ENCODE results near the gene METTL9.
"Not testable (repeated sequence)": the region's sequence is repeated elsewhere in the genome, so short reads cannot be mapped to it uniquely, and the experiment has no call there.

The METTL9 gene

GRCh38 chr16:21637032-21637968 is 37.9 kb downstream of the METTL9 start:
- DNase-seq (ENCODE audit: low read depth): no peak

- DNase-seq (ENCODE audit: low read depth): no peak
Observed at GRCh38 chr16:21638573-21638975, 39.2 kb downstream of the METTL9 start.

GRCh38 chr16:21639493-21639892 is 40.1 kb downstream of the METTL9 start:
- DNase-seq (ENCODE audit: low read depth): no peak

- DNase-seq (ENCODE audit: low read depth): no peak
Observed at GRCh38 chr16:21641916-21642315, 42.5 kb downstream of the METTL9 start.

GRCh38 chr16:21642861-21643260 is 43.5 kb downstream of the METTL9 start:
- no peak for DNase-seq (ENCODE audit: low read depth)

GRCh38 chr16:21643785-21644184 is 44.4 kb downstream of the METTL9 start:
- DNase-seq (ENCODE audit: low read depth): no peak

- no peak for DNase-seq (ENCODE audit: low read depth)
Observed at GRCh38 chr16:21644674-21645073, 45.3 kb downstream of the METTL9 start.

GRCh38 chr16:21645261-21645721 is 45.9 kb downstream of the METTL9 start:
- no peak for DNase-seq (ENCODE audit: low read depth)

GRCh38 chr16:21646091-21646490 is 46.7 kb downstream of the METTL9 start:
- DNase-seq (ENCODE audit: low read depth): no peak

- DNase-seq (ENCODE audit: low read depth): peak; percentile 61
Observed at GRCh38 chr16:21646721-21647561, 47.6 kb downstream of the METTL9 start.

- no peak for DNase-seq (ENCODE audit: low read depth)
Observed at GRCh38 chr16:21647562-21648164, 48.3 kb downstream of the METTL9 start.

- not testable (repeated sequence) for DNase-seq (ENCODE audit: low read depth)
Observed at GRCh38 chr16:21649826-21650406, 50.5 kb downstream of the METTL9 start.

- DNase-seq (ENCODE audit: low read depth): no peak
Observed at GRCh38 chr16:21650521-21650920, 51.1 kb downstream of the METTL9 start.

- no peak for DNase-seq (ENCODE audit: low read depth)
Observed at GRCh38 chr16:21651515-21651914, 52.1 kb downstream of the METTL9 start.

- DNase-seq (ENCODE audit: low read depth): no peak
Observed at GRCh38 chr16:21652453-21652852, 53.1 kb downstream of the METTL9 start, which contains the start of gene IGSF6. Gene IGSF6, minus strand, starts transcription at chr16:21652608. Its CDS starts 10 bp downstream, at chr16:21652598.

- no peak for DNase-seq (ENCODE audit: low read depth)
Observed at GRCh38 chr16:21653571-21653970, 54.2 kb downstream of the METTL9 start.

GRCh38 chr16:21654466-21654865 is 55.1 kb downstream of the METTL9 start:
- DNase-seq (ENCODE audit: low read depth): no peak

GRCh38 chr16:21654881-21655280 is 55.5 kb downstream of the METTL9 start:
- DNase-seq (ENCODE audit: low read depth): no peak

GRCh38 chr16:21656795-21657768 is 57.7 kb downstream of the METTL9 start:
- DNase-seq (ENCODE audit: low read depth): no peak

- no peak for DNase-seq (ENCODE audit: low read depth)
Observed at GRCh38 chr16:21659124-21659523, 59.7 kb downstream of the METTL9 start.
